ENCODE measurements around the gene SEC24A.

- TF ChIP-seq EZH2phosphoT487 (IDR thresholded peaks at IDR 0.05; ENCODE audit: low read length) (no peak), CTCF (IDR thresholded peaks at IDR 0.05; ENCODE audit: low read length) (peak; percentile 83), EZH2 (optimal IDR thresholded peaks at IDR 0.05; ENCODE audit: low read depth, low read length) (no peak)
These were observed 110.1 kb downstream of the SEC24A start, which contains the start of gene DDX46 for GRCh38 chr5:134758504-134759341.

All from MM.1S (cell line).